UCSD-AML1 (cell line): Measurements from ENCODE around the gene RESF1.
"Not testable (repeated sequence)": the region's sequence is repeated elsewhere in the genome, so short reads cannot be mapped to it uniquely, and the experiment has no call there.

Experiments
- DNase-seq: peaks from one replicate; lab custom pipeline; 2025; ENCODE audit not compliant: unreplicated experiment; lab: John Stamatoyannopoulos, UW

The RESF1 gene, protein sequence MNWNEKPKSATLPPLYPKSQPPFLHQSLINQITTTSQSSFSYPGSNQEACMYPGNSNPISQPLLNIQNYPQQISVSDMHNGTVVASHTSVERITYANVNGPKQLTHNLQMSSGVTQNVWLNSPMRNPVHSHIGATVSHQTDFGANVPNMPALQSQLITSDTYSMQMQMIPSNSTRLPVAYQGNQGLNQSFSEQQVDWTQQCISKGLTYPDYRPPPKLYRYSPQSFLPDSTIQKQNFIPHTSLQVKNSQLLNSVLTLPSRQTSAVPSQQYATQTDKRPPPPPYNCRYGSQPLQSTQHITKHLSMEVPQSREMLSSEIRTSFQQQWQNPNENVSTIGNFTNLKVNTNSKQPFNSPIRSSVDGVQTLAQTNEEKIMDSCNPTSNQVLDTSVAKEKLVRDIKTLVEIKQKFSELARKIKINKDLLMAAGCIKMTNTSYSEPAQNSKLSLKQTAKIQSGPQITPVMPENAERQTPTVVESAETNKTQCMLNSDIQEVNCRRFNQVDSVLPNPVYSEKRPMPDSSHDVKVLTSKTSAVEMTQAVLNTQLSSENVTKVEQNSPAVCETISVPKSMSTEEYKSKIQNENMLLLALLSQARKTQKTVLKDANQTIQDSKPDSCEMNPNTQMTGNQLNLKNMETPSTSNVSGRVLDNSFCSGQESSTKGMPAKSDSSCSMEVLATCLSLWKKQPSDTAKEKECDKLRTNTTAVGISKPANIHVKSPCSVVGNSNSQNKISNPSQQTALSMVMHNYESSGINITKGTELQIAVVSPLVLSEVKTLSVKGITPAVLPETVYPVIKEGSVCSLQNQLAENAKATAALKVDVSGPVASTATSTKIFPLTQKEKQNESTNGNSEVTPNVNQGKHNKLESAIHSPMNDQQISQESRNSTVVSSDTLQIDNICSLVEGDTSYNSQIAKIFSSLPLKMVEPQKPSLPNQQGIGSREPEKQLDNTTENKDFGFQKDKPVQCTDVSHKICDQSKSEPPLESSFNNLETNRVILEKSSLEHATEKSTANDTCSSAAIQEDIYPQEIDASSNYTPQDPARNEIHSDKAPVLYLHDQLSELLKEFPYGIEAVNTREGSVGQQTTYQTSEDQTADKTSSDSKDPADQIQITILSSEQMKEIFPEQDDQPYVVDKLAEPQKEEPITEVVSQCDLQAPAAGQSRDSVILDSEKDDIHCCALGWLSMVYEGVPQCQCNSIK (N-terminal part only)

GRCh38 chr12:31959161-31959700, at the start of gene RESF1:
Gene RESF1, plus strand, starts transcription at chr12:31959415. Its CDS starts 21,541 bp downstream, at chr12:31980956.
- peak; percentile 91 for DNase-seq

DNA sequence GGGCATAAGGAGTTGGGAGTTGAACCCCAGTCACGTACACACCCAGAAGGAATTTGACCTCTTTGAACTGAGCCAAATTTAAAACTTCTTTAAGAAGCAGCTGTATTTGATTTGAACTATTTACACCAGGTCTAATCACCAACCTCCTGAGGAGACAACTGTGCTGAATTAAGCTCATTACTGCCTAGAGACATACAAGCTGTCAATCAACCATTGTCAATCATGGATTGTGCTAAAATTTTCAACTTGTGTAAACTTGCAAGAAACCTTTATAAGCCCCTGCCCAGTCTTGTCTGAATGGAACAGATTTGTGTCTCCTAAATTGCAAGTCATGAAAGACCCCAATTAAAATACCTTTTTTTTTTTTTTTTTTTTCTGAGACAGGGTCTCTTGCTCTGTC, 44.3 kb upstream of the RESF1 start:
- no peak for DNase-seq

GRCh38 chr12:31915446-31915845, 43.8 kb upstream of the RESF1 start:
- no peak for DNase-seq

GRCh38 chr12:31922341-31923062, 36.7 kb upstream of the RESF1 start:
- DNase-seq = no peak

DNA sequence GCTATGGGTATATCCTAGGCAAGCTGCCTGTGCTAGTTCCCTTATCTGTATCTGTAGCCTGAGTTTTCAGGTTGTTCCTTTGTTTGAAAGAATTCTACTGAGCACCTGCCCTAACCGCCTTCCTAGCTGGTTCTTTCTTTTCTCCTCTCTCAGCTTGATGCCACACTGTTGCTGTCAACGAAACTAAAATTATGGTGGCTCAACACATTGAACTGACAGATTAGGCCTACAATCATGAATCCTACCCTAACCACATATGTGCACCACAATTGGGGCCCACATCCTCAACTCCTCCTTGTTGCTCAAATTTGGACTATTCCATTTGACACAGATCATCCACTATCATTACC, 36.2 kb upstream of the RESF1 start:
- no peak for DNase-seq

DNA sequence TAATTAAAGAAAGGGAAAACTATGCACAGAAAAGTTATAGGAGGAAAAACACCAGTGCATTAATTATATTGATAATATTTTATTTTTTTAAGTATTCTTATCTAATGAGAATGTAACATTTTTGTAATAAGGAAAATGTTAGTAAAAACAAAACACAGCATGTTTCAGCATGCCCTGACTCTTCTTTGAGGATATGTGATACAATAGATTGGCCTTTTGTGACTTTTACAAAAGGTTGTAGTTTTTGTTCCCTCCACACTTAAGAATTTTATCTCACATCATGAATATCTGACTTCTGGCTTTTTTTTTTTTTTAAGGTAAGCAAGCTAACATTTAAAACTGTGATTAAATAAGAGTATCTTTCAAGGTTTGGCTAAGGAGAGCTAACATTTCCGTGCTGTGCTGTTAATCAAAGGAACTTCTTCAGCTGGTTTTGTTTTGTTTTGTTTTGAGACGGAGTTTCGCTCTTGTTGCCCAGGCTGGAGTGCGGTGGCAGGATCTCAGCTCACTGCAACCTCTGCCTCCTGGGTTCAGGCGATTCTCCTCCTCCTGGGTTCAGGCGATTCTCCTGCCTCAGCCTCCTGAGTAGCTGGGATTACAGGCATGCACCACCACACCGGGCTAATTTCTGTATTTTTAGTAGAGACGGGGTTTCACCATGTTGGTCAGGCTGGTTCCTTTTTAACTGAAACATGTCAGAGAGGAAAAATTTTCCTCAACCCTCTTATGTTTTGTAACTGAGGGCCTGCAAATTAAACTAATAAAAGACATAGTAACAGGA, 30.8 kb upstream of the RESF1 start:
- DNase-seq = no peak

DNA sequence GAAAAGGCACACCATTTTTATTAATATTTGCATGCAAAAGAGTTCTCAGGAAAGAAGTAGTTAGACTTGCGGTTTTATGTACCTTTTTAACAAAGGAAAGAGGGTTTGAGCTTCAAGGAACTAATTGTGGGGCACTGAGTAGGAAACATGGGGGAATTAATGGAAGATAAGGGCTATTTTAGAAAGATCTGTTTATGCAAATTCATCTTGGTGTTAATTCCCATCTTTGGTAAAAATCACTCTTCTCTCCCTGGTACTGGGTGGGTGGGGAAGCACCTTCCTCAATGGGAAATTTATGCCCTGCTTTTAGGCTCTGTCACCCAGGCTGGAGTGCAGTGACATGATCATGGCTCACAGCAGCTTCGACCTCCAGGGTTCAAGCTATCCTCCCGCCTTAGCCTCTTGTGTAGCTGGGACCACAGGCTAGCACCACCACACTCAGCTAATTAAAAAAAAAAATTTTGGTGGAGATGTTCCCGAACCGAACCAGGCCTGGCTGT, 30.1 kb upstream of the RESF1 start:
- DNase-seq = no peak

GRCh38 chr12:31931796-31932715, 27.2 kb upstream of the RESF1 start:
- no peak for DNase-seq

DNA sequence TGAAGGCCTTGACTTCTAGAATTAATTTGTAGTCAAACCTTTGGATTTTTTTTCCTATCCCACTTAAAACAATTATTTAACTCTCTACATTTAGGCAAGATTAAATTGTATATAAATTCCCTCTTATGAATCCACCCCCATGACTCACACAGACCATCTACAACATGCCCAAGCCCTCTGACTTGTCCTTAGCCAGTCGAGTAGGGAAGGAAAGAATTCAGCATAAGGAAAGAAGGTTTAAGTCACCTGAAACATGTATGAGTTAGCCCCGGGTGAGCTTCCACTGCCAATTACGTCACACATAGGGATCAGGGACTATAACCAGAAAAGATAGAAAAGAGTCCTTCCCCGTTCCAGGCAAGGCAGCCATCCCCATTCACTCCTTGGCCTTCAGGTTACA, 14.9 kb upstream of the RESF1 start:
- no peak for DNase-seq

DNA sequence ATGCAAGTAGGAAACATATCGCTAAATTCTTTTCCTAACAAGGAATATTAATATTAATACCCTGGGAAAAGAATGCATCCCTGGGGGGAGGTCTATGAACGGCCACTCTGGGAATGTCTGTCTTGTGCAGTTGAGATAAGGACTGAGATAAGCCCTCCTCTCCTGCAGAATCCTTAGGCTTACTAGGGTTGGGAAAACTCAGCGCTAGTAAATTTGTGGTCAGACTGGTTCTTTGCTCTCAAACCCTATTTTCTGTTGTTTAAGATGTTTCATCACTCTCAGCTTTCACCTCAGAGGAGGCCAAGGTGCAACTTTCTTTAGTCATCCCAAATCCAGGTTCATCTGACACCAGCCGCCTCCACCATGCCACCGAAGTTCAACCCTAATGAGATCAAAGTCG, 11.2 kb upstream of the RESF1 start:
- no peak for DNase-seq

DNA sequence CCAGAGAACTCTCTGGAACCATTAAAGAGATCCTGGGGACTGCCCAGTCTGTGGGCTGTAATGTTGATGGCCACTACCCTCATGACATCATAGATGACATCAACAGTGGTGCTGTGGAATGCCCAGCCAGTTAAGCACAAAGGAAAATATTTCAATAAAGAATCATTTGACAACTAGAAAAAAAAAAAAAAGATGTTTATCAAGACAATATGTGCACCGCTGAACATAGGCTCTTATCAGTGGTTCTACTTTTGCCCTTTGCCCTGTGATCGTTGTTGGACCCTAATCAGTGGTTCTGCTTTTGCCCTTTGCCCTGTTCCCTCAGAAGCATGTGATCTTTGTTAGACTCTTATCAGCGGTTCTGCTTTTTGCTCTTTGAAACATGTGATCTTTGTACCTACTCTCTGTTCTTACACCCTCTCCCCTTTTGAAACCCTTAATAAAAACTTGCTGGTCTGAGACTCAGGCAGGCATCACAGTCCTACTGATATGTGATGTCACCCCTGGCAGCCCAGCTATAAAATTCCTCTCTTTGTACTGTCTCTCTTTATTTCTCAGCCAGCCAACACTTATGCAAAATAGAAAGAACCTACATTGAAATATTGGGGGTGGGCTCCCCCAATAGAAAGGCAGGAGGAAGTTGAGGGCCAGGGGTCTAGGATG, 10.4 kb upstream of the RESF1 start:
- not testable (repeated sequence) for DNase-seq

DNA sequence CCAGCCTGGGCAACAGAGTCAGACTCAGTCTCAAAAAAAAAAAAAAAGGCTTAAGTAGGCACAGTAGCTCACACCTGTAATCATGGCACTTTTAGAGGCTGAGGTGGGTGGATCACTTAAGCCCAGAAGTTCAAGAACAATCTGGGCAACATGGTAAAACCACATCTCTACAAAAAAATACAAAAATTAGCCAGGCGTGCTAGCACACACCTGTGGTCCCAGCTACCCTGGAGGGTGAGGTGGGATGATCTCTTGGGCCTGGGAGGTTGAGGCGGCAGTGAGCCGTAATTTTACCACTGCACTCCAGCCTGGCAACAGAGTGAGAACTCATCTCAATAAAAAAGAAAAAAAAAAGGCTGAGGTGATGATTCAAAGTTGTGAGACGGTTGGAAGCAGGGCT, 9.1 kb upstream of the RESF1 start:
- DNase-seq = no peak

GRCh38 chr12:31950492-31950891, 8.7 kb upstream of the RESF1 start:
- DNase-seq = no peak

DNA sequence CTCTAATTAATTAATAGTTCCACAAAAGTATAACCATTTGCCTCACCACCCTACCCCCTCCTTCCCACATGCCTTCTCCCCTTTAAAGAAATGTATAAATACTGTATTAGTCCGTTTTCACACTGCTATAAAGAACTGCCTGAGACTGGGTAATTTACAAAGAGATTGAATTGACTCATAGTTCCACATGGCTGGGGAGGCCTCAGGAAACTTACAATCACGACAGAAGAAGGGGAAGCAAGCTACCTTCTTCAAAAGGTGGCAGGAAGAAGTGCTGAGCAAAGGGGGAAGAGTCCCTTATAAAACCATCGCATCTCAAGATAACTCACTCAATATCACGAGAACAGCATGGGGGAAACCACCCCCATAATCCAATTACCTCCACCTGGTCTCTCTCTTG, 8.2 kb upstream of the RESF1 start:
- no peak for DNase-seq

GRCh38 chr12:31951939-31952338, 7.3 kb upstream of the RESF1 start:
- DNase-seq = no peak

DNA sequence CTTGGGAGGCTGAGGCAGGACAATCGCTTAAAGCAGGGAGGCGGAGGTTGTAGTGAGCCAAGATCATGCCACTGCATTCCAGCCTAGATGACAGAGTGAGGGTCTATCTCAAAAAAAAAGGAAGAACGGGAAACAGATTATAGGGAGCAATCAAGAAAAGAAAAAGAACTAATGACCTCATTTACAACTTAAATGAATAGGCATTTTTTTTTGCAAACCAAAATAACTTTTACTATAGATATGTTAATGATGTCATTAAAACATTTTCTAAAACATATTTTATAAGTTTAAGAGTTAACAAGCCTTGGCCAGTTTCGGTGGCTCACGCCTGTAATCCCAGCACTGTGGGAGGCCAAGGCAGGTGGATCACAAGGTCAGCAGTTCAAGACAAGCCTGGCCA, 6.8 kb upstream of the RESF1 start:
- DNase-seq = no peak

DNA sequence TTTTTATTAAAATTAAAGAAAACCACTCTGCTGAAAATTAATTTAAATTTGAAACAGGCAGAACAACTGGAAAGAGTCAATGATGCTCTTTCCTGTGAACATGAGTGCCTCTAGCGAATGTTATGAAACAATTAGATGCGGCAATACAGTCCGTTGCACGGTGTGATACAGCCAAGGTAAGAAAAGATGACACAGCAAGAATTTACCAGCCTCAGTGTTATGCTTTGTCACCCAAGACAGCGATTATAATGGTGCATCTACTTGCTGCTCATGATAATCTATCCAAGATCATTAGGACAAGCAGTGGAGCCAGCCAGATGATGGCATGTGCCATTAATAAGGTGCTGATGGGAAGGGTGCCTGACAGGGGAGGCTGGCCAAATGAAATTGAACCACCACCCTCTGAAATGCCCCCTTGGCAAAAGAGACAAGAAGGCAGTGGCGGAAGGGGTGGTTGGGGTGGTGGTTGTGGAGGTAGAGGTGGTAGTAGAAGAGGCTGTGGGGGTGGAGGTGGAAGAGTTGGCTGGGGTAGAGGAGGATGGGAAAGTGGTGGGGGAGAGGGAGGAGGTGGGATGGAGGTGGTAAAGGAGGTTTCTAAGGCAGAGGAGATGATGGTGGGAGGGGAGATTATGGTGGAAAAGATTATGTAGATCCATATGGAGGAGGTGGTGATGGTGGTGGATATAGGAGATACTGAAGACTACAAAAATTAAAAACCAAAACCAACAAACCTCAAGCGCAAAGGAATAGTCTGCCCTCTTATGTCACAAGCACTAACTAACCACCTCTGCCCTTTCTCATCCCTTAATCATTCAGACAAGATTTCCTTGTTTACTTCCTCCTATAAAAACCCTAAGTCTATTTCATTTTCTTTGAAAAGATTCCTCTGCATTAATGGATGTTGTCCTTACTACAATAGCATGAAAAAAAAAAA, 4.0 kb upstream of the RESF1 start:
- no peak for DNase-seq
